H9 (cell line): ENCODE results near the gene TXNRD1. TPM values are rescaled to one million over a fixed set of nuclear protein-coding genes. Genes with fewer than 3 reads are reported as not detected.
A peak's percentile ranks its signal among the peaks of the same experiment; 100 is the strongest.

Experiments
- DNase-seq: peaks from one replicate; pipeline ENCODE4 v3.0.0-alpha.2; 2017
- H2AFZ ChIP-seq: one replicate; pipeline ENCODE4 v1.6.1; 2013; ENCODE audit warnings: mild to moderate bottlenecking, low read length, control low read depth, moderate library complexity
- H2AK5ac ChIP-seq: 2 replicates; pipeline ENCODE4 v1.6.1; 2013; ENCODE audit warnings: low read length, control low read depth, mixed read lengths; ENCODE audit not compliant: insufficient read length
- H2BK120ac ChIP-seq: one replicate; pipeline ENCODE4 v1.6.1; 2013; ENCODE audit warnings: low read depth, mild to moderate bottlenecking, low read length, control low read depth, inconsistent platforms; ENCODE audit not compliant: poor library complexity, severe bottlenecking
- H2BK12ac ChIP-seq: 2 replicates; pipeline ENCODE4 v1.6.1; 2013; ENCODE audit warnings: low read length, control low read depth, mixed read lengths, low read depth; ENCODE audit not compliant: insufficient read length
- H2BK15ac ChIP-seq: 2 replicates; pipeline ENCODE4 v1.6.1; 2013; ENCODE audit warnings: low read depth, low read length, control low read depth
- H2BK20ac ChIP-seq: one replicate; pipeline ENCODE4 v1.6.1; 2013; ENCODE audit warnings: low read depth, mild to moderate bottlenecking, low read length, control low read depth, inconsistent platforms; ENCODE audit not compliant: poor library complexity, severe bottlenecking
- H2BK5ac ChIP-seq: 2 replicates; pipeline ENCODE4 v1.6.1; 2013; ENCODE audit warnings: low read length, control low read depth, mixed read lengths; ENCODE audit not compliant: insufficient read length
- H3K14ac ChIP-seq: 2 replicates; pipeline ENCODE4 v1.6.1; 2013; ENCODE audit warnings: low read length, control low read depth; ENCODE audit not compliant: insufficient read depth
- H3K18ac ChIP-seq: 2 replicates; pipeline ENCODE4 v1.6.1; 2013; ENCODE audit warnings: low read depth, mild to moderate bottlenecking, mixed read lengths, low read length, control low read depth; ENCODE audit not compliant: insufficient read length
- H3K23ac ChIP-seq: 2 replicates; pipeline ENCODE4 v1.6.1; 2013; ENCODE audit warnings: low read length, control low read depth, mixed read lengths, low read depth; ENCODE audit not compliant: insufficient read length
- H3K23me2 ChIP-seq: 2 replicates; pipeline ENCODE4 v1.6.1; 2013; ENCODE audit warnings: low read depth, mild to moderate bottlenecking, mixed read lengths, low read length, control low read depth; ENCODE audit not compliant: insufficient read length, poor library complexity, severe bottlenecking
- H3K27ac ChIP-seq: 2 replicates; pipeline ENCODE4 v1.5.1; 2013; ENCODE audit warnings: low read length, control low read depth, mixed read lengths, low read depth; ENCODE audit not compliant: insufficient read length
- H3K27me3 ChIP-seq: 2 replicates; pipeline ENCODE4 v1.6.1; 2013; ENCODE audit warnings: low read length, control low read depth, inconsistent platforms; ENCODE audit not compliant: insufficient read depth
- H3K4ac ChIP-seq: 2 replicates; pipeline ENCODE4 v1.6.1; 2013; ENCODE audit warnings: low read depth, mild to moderate bottlenecking, control low read depth, inconsistent platforms, low read length, moderate library complexity
- H3K4me1 ChIP-seq: 2 replicates; pipeline ENCODE4 v1.6.1; 2013; ENCODE audit warnings: low read length, control low read depth, inconsistent platforms; ENCODE audit not compliant: insufficient read depth
- H3K4me2 ChIP-seq: 2 replicates; pipeline ENCODE4 v1.6.1; 2013; ENCODE audit warnings: low read length, control low read depth, mixed read lengths; ENCODE audit not compliant: insufficient read length, insufficient read depth
- H3K56ac ChIP-seq: 2 replicates; pipeline ENCODE4 v1.6.1; 2013; ENCODE audit warnings: low read depth, mild to moderate bottlenecking, mixed read lengths, low read length, control low read depth; ENCODE audit not compliant: insufficient read length
- H3K79me1 ChIP-seq: 2 replicates; pipeline ENCODE4 v1.6.1; 2013; ENCODE audit warnings: low read depth, mild to moderate bottlenecking, moderate library complexity, low read length, control low read depth, inconsistent platforms; ENCODE audit not compliant: insufficient read depth, poor library complexity, severe bottlenecking
- H3K79me2 ChIP-seq: 2 replicates; pipeline ENCODE4 v1.6.1; 2013; ENCODE audit warnings: low read length, control low read depth, inconsistent platforms; ENCODE audit not compliant: insufficient read depth
- H3K9ac ChIP-seq: 2 replicates; pipeline ENCODE4 v1.6.1; 2013; ENCODE audit warnings: low read length, control low read depth, mixed read lengths; ENCODE audit not compliant: insufficient read length; ENCODE audit errors: extremely low read depth
- H3K9me3 ChIP-seq: one replicate; pipeline ENCODE4 v1.6.1; 2013; ENCODE audit warnings: low read depth, low read length, inconsistent platforms; ENCODE audit not compliant: control insufficient read depth
- H3T11ph ChIP-seq: one replicate; pipeline ENCODE4 v1.6.1; 2013; ENCODE audit warnings: mild to moderate bottlenecking, low read length, control low read depth, inconsistent platforms
- H4K20me1 ChIP-seq: one replicate; pipeline ENCODE4 v1.6.1; 2013; ENCODE audit not compliant: control insufficient read depth, insufficient read length, insufficient read depth
- H4K5ac ChIP-seq: 2 replicates; pipeline ENCODE4 v1.6.1; 2013; ENCODE audit warnings: low read depth, mild to moderate bottlenecking, mixed read lengths, low read length, control low read depth; ENCODE audit not compliant: insufficient read length
- H4K8ac ChIP-seq: replicated peaks from 2 replicates; pipeline ENCODE4 v1.6.1; 2013; ENCODE audit warnings: low read length, control low read depth, mixed read lengths, low read depth; ENCODE audit not compliant: insufficient read length
- H4K91ac ChIP-seq: 2 replicates; pipeline ENCODE4 v1.6.1; 2013; ENCODE audit warnings: low read depth, mild to moderate bottlenecking, moderate library complexity, mixed read lengths, low read length, control low read depth; ENCODE audit not compliant: insufficient read length
- H3K27ac Mint-ChIP-seq, 3 experiments: 2 replicates in 2 of 3; 3 replicates in 1 of 3; pipeline ENCODE4 v1.8.0; 2020 to 2021; ENCODE audit warnings: mixed read lengths in 3 of 3, mild to moderate bottlenecking in 1 of 3, moderate library complexity in 1 of 3
- H3K27me3 Mint-ChIP-seq: 2 replicates; pipeline ENCODE4 v1.8.0; 2021; ENCODE audit warnings: low read depth, mild to moderate bottlenecking, moderate library complexity, mixed read lengths
- H3K36me3 Mint-ChIP-seq, 3 experiments: 2 replicates in 2 of 3; 3 replicates in 1 of 3; pipeline ENCODE4 v1.8.0; 2020 to 2021; ENCODE audit warnings: low read depth in 3 of 3, mixed read lengths in 3 of 3; ENCODE audit not compliant: insufficient read depth in 1 of 3
- H3K4me1 Mint-ChIP-seq, 2 experiments: 2 replicates each; pipeline ENCODE4 v1.8.0; 2020; ENCODE audit warnings: mixed read lengths in 2 of 2
- H3K4me3 Mint-ChIP-seq, 2 experiments: 2 replicates in 1 of 2; 3 replicates in 1 of 2; pipeline ENCODE4 v1.8.0; 2020 to 2021; ENCODE audit warnings: mild to moderate bottlenecking in 2 of 2, mixed read lengths in 2 of 2, moderate library complexity in 1 of 2
- H3K9me3 Mint-ChIP-seq, 2 experiments: 2 replicates in 1 of 2; 3 replicates in 1 of 2; pipeline ENCODE4 v1.8.0; 2020; ENCODE audit warnings: mild to moderate bottlenecking in 2 of 2, mixed read lengths in 2 of 2, moderate library complexity in 1 of 2
- CTCF ChIP-seq: fragments of 200-600 bp; sonication (generic); conservative IDR thresholded peaks from 3 replicates; pipeline ENCODE4 v1.8.0; 2021; ENCODE audit warnings: antibody characterized with exemption, mild to moderate bottlenecking
- WGBS: extraction: QIAGEN DNeasy Blood & Tissue Kit; methylation state at CpG from one replicate; pipeline ENCODE4 v1.1.7; 2013; ENCODE audit warnings: missing lambda C conversion rate, low lambda C conversion rate, mixed read lengths; ENCODE audit not compliant: insufficient read length; ENCODE audit errors: extremely low coverage; 5-methylcytosine and 5-hydroxymethylcytosine counted together
- total RNA-seq: library from RNA; stranded (reverse); gene quantifications from 2 replicates; pipeline ENCODE4 v1.2.1, GENCODE V29; 2021

TXNRD1 gene
- total RNA-seq, 1 experiment from 2014 or later = 100 TPM

GRCh38 chr12:104345234-104346066, 129.9 kb downstream of the TXNRD1 start:
- Histone ChIP-seq H3K27ac (no peak overlapping the region), H4K91ac (no peak overlapping the region), H2BK12ac (no peak overlapping the region), H3K23ac (no peak overlapping the region), H3K4ac (no peak overlapping the region), H3K4me1 (peaks cover under 1% of the 10 kb centered on the region; the same call in 1 of the 2 replicates), H3K56ac (no peak overlapping the region), H3K23me2 (no peaks in the 10 kb centered on the region), H2AK5ac (no peak overlapping the region), H4K8ac (no peak overlapping the region), H3K9me3 (no peaks in the 10 kb centered on the region), H4K5ac (no peak overlapping the region), H3K27me3 (no peaks in the 10 kb centered on the region), H2BK5ac (no peak overlapping the region), H3K14ac (no peak overlapping the region), H2AFZ (no peak overlapping the region), H3T11ph (no peak overlapping the region), H4K20me1 (no peaks in the 10 kb centered on the region), H3K79me1 (no peaks in the 10 kb centered on the region), H3K18ac (no peak overlapping the region), H3K79me2 (no peaks in the 10 kb centered on the region), H2BK20ac (no peak overlapping the region), H3K4me2 (no peak overlapping the region), H2BK120ac (no peak overlapping the region), H2BK15ac (no peak overlapping the region), H3K9ac (no peak overlapping the region)
- no peaks in the 10 kb centered on the region for H3K27me3 Mint-ChIP-seq
- no peak overlapping the region for H3K4me3 Mint-ChIP-seq
- H3K4me1 Mint-ChIP-seq = peaks cover 6 to 11% of the 10 kb centered on the region in 2 experiments
- peaks cover 26 to 61% (median 57%) of the 10 kb centered on the region in 3 experiments; a peak in 6 of 7 replicates for H3K36me3 Mint-ChIP-seq
- TF ChIP-seq CTCF = no peak
- no CpG with 5 or more reads among the region's 7 CpGs for WGBS
- H3K27ac Mint-ChIP-seq = peak overlapping the region in 2 of 3 experiments; percentile 8 to 43; a peak in 2 of 7 replicates
- peak; percentile 17 for DNase-seq
- H3K9me3 Mint-ChIP-seq = no peaks in the 10 kb centered on the region
